Loucy (cell line): Measurements from ENCODE around the gene VPS25.

Source experiments
- H2AFZ ChIP-seq: fragments of 200-600 bp; sonication (generic); 2 replicates; pipeline ENCODE4 v1.6.0; 2016; ENCODE audit warnings: antibody characterized with exemption, mild to moderate bottlenecking, low read length, moderate library complexity
- H3F3A ChIP-seq: fragments of 200-600 bp; 2 replicates; pipeline ENCODE4 v1.6.0; 2016; ENCODE audit warnings: antibody characterized with exemption, low read depth, mild to moderate bottlenecking
- H3K27me3 ChIP-seq: fragments of 200-600 bp; sonication (generic); 2 replicates; pipeline ENCODE4 v1.6.1; 2014; ENCODE audit warnings: low read length, mild to moderate bottlenecking; ENCODE audit not compliant: insufficient read depth, poor library complexity, severe bottlenecking
- H3K36me3 ChIP-seq: fragments of 200-600 bp; sonication (generic); 2 replicates; pipeline ENCODE4 v1.6.1; 2016; ENCODE audit warnings: low read length; ENCODE audit not compliant: insufficient read depth
- H3K4me1 ChIP-seq: fragments of 200-600 bp; sonication (generic); 2 replicates; pipeline ENCODE4 v1.5.1; 2014; ENCODE audit warnings: low read length, mild to moderate bottlenecking; ENCODE audit not compliant: insufficient read depth, poor library complexity, severe bottlenecking
- H3K4me2 ChIP-seq: fragments of 200-600 bp; sonication (generic); 2 replicates; pipeline ENCODE4 v1.6.0; 2014; ENCODE audit warnings: antibody characterized with exemption, low read length, low read depth, mild to moderate bottlenecking; ENCODE audit not compliant: poor library complexity, severe bottlenecking
- H3K4me3 ChIP-seq: fragments of 200-600 bp; sonication (generic); 2 replicates; pipeline ENCODE4 v1.5.1; 2014; ENCODE audit warnings: low read length, mild to moderate bottlenecking, mixed read lengths; ENCODE audit not compliant: poor library complexity, severe bottlenecking
- H3K79me2 ChIP-seq: fragments of 200-600 bp; sonication (generic); 2 replicates; pipeline ENCODE4 v1.6.1; 2014; ENCODE audit warnings: low read length; ENCODE audit not compliant: insufficient read depth
- H3K9ac ChIP-seq: fragments of 200-600 bp; sonication (generic); 2 replicates; pipeline ENCODE4 v1.6.0; 2014; ENCODE audit warnings: mild to moderate bottlenecking, low read depth, low read length, moderate library complexity; ENCODE audit not compliant: poor library complexity, severe bottlenecking
- H3K9me2 ChIP-seq: fragments of 200-600 bp; sonication (generic); replicated peaks from 2 replicates; pipeline ENCODE4 v1.6.1; 2016; ENCODE audit warnings: low read depth, low read length, mixed read lengths
- H3K9me3 ChIP-seq: fragments of 200-600 bp; sonication (generic); 2 replicates; pipeline ENCODE4 v1.6.1; 2014; ENCODE audit warnings: mild to moderate bottlenecking, antibody characterized with exemption, low read length, low read depth; ENCODE audit not compliant: insufficient read depth
- H4K20me1 ChIP-seq: fragments of 200-600 bp; sonication (generic); 2 replicates; pipeline ENCODE4 v1.6.0; 2014; ENCODE audit warnings: antibody characterized with exemption, low read length, mild to moderate bottlenecking; ENCODE audit not compliant: insufficient read depth, poor library complexity, severe bottlenecking
- EZH2phosphoT487 ChIP-seq: fragments of 200-600 bp; IDR thresholded peaks from 2 replicates; pipeline ENCODE4 v1.6.1; 2018; ENCODE audit warnings: antibody characterized with exemption, mild to moderate bottlenecking, moderate library complexity, borderline replicate concordance
- TF ChIP-seq, protein P1 (sequence below): fragments of 200-600 bp; sonication (generic); conservative IDR thresholded peaks from 2 replicates; pipeline ENCODE4 v1.5.1; 2014; ENCODE audit warnings: mild to moderate bottlenecking, antibody characterized with exemption, low read length

Gene VPS25

DNA sequence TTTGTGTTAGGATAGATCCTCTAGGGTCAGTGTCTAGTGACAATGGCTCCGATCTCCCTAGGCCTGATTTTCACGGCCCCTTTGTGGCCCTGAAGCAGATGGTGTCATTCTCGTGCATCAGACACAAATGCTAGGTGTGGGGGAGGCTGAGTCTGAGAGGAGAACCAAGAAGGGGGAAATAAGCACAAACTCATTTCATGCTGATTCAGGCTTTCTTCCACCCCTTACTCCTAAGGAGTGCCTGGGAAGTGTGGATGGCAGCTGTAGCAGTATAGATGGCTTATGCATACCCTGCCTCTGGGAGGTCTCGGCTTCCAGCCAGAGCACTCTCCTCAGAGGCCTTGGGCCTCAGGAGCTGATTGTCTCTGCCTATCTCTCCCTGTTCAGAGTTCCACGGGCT, 5.3 kb downstream of the VPS25 start:
- H3K79me2 ChIP-seq = peaks cover 16% of the 10 kb centered on the region
- no peaks in the 10 kb centered on the region for H3K9me2 ChIP-seq
- H4K20me1 ChIP-seq = no peaks in the 10 kb centered on the region
- no peak overlapping the region for H3K4me3 ChIP-seq
- no peaks in the 10 kb centered on the region for H3K27me3 ChIP-seq
- H3K4me1 ChIP-seq = peaks cover 11% of the 10 kb centered on the region
- no peak overlapping the region for H3K4me2 ChIP-seq
- no peaks in the 10 kb centered on the region for H3K9me3 ChIP-seq
- H3K9ac ChIP-seq = no peak overlapping the region
- H3F3A ChIP-seq = no peaks in the 10 kb centered on the region
- no peak overlapping the region for H2AFZ ChIP-seq
- no peak for TF ChIP-seq EZH2phosphoT487
- TF ChIP-seq, protein P1, sequence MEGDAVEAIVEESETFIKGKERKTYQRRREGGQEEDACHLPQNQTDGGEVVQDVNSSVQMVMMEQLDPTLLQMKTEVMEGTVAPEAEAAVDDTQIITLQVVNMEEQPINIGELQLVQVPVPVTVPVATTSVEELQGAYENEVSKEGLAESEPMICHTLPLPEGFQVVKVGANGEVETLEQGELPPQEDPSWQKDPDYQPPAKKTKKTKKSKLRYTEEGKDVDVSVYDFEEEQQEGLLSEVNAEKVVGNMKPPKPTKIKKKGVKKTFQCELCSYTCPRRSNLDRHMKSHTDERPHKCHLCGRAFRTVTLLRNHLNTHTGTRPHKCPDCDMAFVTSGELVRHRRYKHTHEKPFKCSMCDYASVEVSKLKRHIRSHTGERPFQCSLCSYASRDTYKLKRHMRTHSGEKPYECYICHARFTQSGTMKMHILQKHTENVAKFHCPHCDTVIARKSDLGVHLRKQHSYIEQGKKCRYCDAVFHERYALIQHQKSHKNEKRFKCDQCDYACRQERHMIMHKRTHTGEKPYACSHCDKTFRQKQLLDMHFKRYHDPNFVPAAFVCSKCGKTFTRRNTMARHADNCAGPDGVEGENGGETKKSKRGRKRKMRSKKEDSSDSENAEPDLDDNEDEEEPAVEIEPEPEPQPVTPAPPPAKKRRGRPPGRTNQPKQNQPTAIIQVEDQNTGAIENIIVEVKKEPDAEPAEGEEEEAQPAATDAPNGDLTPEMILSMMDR = no peak
- H3K36me3 ChIP-seq = peaks cover 17% of the 10 kb centered on the region; the same call in 1 of the 2 replicates

DNA sequence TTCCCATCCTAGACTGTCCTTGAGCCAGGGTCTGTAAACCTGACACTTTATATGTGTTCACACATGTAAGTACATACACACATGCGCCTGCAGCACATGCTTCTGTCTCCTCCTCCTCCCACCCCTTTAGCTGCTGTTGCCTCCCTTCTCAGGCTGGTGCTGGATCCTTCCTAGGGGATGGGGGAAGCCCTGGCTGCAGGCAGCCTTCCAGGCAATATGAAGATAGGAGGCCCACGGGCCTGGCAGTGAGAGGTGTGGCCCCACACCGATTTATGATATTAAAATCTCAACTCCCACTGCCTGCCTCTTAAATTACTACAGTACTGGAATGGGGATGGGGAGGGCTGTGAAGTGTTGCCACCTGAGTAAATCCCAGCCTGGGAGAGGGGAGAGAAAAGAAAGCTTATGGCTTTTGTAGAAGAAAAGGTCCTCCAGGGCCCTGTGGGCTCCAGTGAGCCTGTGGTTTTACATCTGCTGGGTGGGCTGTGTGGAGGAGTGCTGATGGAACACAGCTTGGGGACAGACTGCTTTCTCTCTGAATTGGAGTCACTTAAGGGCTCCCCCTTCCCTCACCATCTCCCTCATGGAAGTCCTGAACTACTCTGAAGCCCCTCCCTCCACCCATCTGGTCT, 6.2 kb downstream of the VPS25 start:
- Histone ChIP-seq H2AFZ (no peak overlapping the region), H3K4me1 (peaks cover 3% of the 10 kb centered on the region), H3F3A (no peaks in the 10 kb centered on the region), H3K79me2 (peaks cover 8% of the 10 kb centered on the region), H3K9me3 (no peaks in the 10 kb centered on the region), H3K9ac (no peak overlapping the region), H3K4me3 (no peak overlapping the region), H3K36me3 (peaks cover 17% of the 10 kb centered on the region; the same call in 1 of the 2 replicates), H3K4me2 (no peak overlapping the region), H4K20me1 (no peaks in the 10 kb centered on the region), H3K27me3 (no peaks in the 10 kb centered on the region), H3K9me2 (no peaks in the 10 kb centered on the region)
- TF ChIP-seq, protein P1 = no peak
- no peak for TF ChIP-seq EZH2phosphoT487

DNA sequence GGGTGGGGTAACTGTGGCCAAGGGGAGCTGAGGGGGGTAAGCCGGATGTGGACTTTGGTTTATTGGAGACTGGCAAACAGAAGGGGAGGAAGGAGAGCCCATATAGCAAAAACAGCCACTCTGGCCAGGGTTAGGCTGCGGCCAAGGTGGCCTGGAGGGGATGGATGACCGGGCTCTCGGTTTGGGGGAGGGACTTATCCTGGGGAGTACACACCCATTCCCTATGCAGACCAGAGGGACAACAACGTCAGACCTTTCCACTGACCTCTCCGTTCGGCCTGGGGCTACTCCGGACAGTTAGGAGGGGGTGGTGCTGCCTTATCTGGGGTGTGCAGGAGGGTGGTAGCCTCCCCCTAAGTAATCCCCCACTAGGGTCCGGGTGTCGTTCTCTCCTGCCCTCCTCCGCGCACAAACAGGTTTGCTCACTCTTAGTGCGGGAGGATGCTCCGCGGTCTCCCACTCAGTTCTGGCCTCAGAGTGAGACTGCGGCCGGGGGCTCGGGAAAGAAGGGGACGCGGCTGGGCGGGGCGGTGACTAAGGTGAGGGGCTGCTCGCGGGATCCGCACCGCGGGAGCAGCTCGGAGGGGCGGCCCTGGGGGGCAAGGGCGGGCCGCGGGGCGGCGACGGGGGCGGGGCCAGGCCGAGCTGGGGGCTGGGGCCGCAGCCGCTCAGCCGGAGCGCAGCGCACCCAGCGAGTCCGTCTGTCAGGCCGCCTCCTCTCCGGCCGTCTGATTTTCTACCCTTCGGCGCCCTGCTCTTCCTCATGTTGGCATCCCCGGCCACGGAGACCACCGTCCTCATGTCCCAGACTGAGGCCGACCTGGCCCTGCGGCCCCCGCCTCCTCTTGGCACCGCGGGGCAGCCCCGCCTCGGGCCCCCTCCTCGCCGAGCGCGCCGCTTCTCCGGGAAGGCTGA, 6.9 kb downstream of the VPS25 start, which contains the start of gene WNK4:
WNK4 (plus strand) TSS at position 675 of the 915 bp plus-strand sequence; CDS start at position 764, 89 bp downstream.
- Histone ChIP-seq H3F3A (no peaks in the 10 kb centered on the region), H3K27me3 (no peaks in the 10 kb centered on the region), H4K20me1 (no peaks in the 10 kb centered on the region), H3K9me3 (no peaks in the 10 kb centered on the region), H3K79me2 (0 out of 2 replicates have a peak, but pooled peaks cover 2% of the 10 kb centered on the region), H3K9ac (no peak within 1 kb of the TSS), H3K4me3 (no peak within 1 kb of the TSS), H2AFZ (no peak within 1 kb of the TSS), H3K4me2 (no peak within 1 kb of the TSS), H3K9me2 (no peaks in the 10 kb centered on the region), H3K36me3 (peaks cover 17% of the 10 kb centered on the region; the same call in 1 of the 2 replicates), H3K4me1 (no peaks in the 10 kb centered on the region)
- TF ChIP-seq EZH2phosphoT487 = no peak
- TF ChIP-seq, protein P1 = no peak
